ENCODE measurements around the gene SLC4A2. TPM values are rescaled to one million over a fixed set of nuclear protein-coding genes. Genes with fewer than 3 reads are reported as not detected.
"Not testable (repeated sequence)": the region's sequence is repeated elsewhere in the genome, so short reads cannot be mapped to it uniquely, and the experiment has no call there.

SLC4A2 gene
- total RNA-seq (100 to 1,000 TPM; 191 to 205 TPM), polyA plus RNA-seq (ENCODE audit: insufficient read length in 6 of 6) (100 to 1,000 TPM in 3 of 6 donors, 10 to 100 TPM in 3; 81.7 to 134 (median 100) TPM)
- long read RNA-seq, donor 1, full-length matches to known transcripts, result 10 of 187 reads
- long read RNA-seq, donor 1, partial matches to known transcripts, result 154 of 187 reads
- long read RNA-seq, donor 1, other reads (novel, unspliced or antisense), result 23 of 187 reads
- long read RNA-seq, donor 2, full-length matches to known transcripts, result 3 of 165 reads
- long read RNA-seq, donor 2, partial matches to known transcripts, result 150 of 165 reads
- long read RNA-seq, donor 2, other reads (novel, unspliced or antisense), result 12 of 165 reads
- long read RNA-seq, donor 3, full-length matches to known transcripts, result 5 of 5 reads
- long read RNA-seq, donor 3, partial matches to known transcripts, result 0 of 5 reads
- long read RNA-seq, donor 3, other reads (novel, unspliced or antisense), result 0 of 5 reads
- long read RNA-seq, donor 4, full-length matches to known transcripts, result 2 of 18 reads
- long read RNA-seq, donor 4, partial matches to known transcripts, result 13 of 18 reads
- long read RNA-seq, donor 4, other reads (novel, unspliced or antisense), result 3 of 18 reads
- long read RNA-seq, donor 5, partial matches to known transcripts, result 10 of 11 reads
- long read RNA-seq, donor 5, other reads (novel, unspliced or antisense), result 0 of 11 reads
- long read RNA-seq, donor 6, full-length matches to known transcripts, result 10 of 15 reads
- long read RNA-seq, donor 6, partial matches to known transcripts, result 5 of 15 reads
- long read RNA-seq, donor 6, other reads (novel, unspliced or antisense), result 0 of 15 reads
- long read RNA-seq, donor 7, full-length matches to known transcripts, result 7 of 88 reads
- long read RNA-seq, donor 7, partial matches to known transcripts, result 75 of 88 reads
- long read RNA-seq, donor 7, other reads (novel, unspliced or antisense), result 6 of 88 reads
- long read RNA-seq, donor 8, full-length matches to known transcripts, result 7 of 7 reads
- long read RNA-seq, donor 8, partial matches to known transcripts, result 0 of 7 reads
- long read RNA-seq, donor 8, other reads (novel, unspliced or antisense), result 0 of 7 reads
- long read RNA-seq, donor 9, result 0 reads
- long read RNA-seq, donor 10, partial matches to known transcripts, result 8 of 12 reads
- long read RNA-seq, donor 10, other reads (novel, unspliced or antisense), result 2 of 12 reads
- long read RNA-seq, donor 11, full-length matches to known transcripts, result 5 of 57 reads
- long read RNA-seq, donor 11, partial matches to known transcripts, result 22 of 57 reads
- long read RNA-seq, donor 11, other reads (novel, unspliced or antisense), result 30 of 57 reads
- long read RNA-seq, donor 12, full-length matches to known transcripts, result 5 of 131 reads
- long read RNA-seq, donor 12, partial matches to known transcripts, result 119 of 131 reads
- long read RNA-seq, donor 12, other reads (novel, unspliced or antisense), result 7 of 131 reads

GRCh38 chr7:151059367-151060112, at the start of gene SLC4A2:
SLC4A2 (plus strand) TSS chr7:151059589; CDS start chr7:151061988, 2,399 bp downstream.
- DNase-seq, result peak; percentile 79 to 94 (median 86)
- ATAC-seq, result peak; percentile 41
- H3K4me3 ChIP-seq, result peak within 1 kb of the TSS; percentile 86 to 93
- no peaks in the 10 kb centered on the region for H3K27me3 ChIP-seq
- H3K4me1 ChIP-seq, result peaks cover 33 to 55% of the 10 kb centered on the region in 2 donors
- H3K36me3 ChIP-seq, result peaks cover 0 to 20% of the 10 kb centered on the region in 2 donors
- intact Hi-C loops (cut with DNase I), result no loop called here
- H3K9me3 ChIP-seq, result no peaks in the 10 kb centered on the region
- H3K27ac ChIP-seq, result peak within 1 kb of the TSS; percentile 96 to 98
- TF ChIP-seq CTCF (IDR thresholded peaks at IDR 0.05), result peak; percentile 31 to 43

GRCh38 chr7:151010037-151010306, 49.4 kb upstream of the SLC4A2 start:
- Histone ChIP-seq H3K9me3 (no peaks in the 10 kb centered on the region), H3K36me3 (no peaks in the 10 kb centered on the region), H3K27ac (no peak overlapping the region), H3K27me3 (peaks cover 3 to 72% of the 10 kb centered on the region in 2 donors), H3K4me3 (no peak overlapping the region), H3K4me1 (peaks cover 16 to 60% of the 10 kb centered on the region in 2 donors)
- DNase-seq (no peak), ATAC-seq (no peak)
- TF ChIP-seq CTCF (IDR thresholded peaks at IDR 0.05), result no peak
- intact Hi-C loops (cut with DNase I), result no loop called here

GRCh38 chr7:151010307-151011096, 48.9 kb upstream of the SLC4A2 start:
- Histone ChIP-seq H3K9me3 (no peaks in the 10 kb centered on the region), H3K27ac (peak overlapping the region in 1 of 2 donors; percentile 38), H3K27me3 (peaks cover 3 to 75% of the 10 kb centered on the region in 2 donors), H3K4me1 (peaks cover 16 to 64% of the 10 kb centered on the region in 2 donors), H3K4me3 (peak overlapping the region in 1 of 2 donors; percentile 26), H3K36me3 (no peaks in the 10 kb centered on the region)
- peak; percentile 60 for ATAC-seq
- peak in 1 of 4 donors; percentile 60 for DNase-seq
- intact Hi-C loops (cut with DNase I), result no loop called here
- no peak for TF ChIP-seq CTCF (IDR thresholded peaks at IDR 0.05)

GRCh38 chr7:151011097-151011409, 48.3 kb upstream of the SLC4A2 start:
- Histone ChIP-seq H3K27me3 (peaks cover 3 to 81% of the 10 kb centered on the region in 2 donors), H3K4me3 (peak overlapping the region in 1 of 2 donors; percentile 26), H3K9me3 (no peaks in the 10 kb centered on the region), H3K27ac (no peak overlapping the region), H3K36me3 (no peaks in the 10 kb centered on the region), H3K4me1 (peaks cover 16 to 64% of the 10 kb centered on the region in 2 donors)
- no peak for TF ChIP-seq CTCF (IDR thresholded peaks at IDR 0.05)
- ATAC-seq (peak; percentile 14), DNase-seq (no peak)
- intact Hi-C loops (cut with DNase I), result no loop called here

GRCh38 chr7:151011616-151012015, 47.8 kb upstream of the SLC4A2 start:
- intact Hi-C loops (cut with DNase I); ATAC-seq; H3K27ac ChIP-seq; H3K36me3 ChIP-seq; H3K4me3 ChIP-seq; H3K9me3 ChIP-seq: not testable (repeated sequence)
- Histone ChIP-seq H3K27me3 (peaks cover 3 to 86% of the 10 kb centered on the region in 2 donors), H3K4me1 (peaks cover 16 to 64% of the 10 kb centered on the region in 2 donors)
- peak in 1 of 4 donors; percentile 59 for DNase-seq
